ENCODE data around the gene DHDDS.
"Not testable (repeated sequence)": the region's sequence is repeated elsewhere in the genome, so short reads cannot be mapped to it uniquely, and the experiment has no call there.

DHDDS gene

GRCh38 chr1:26431979-26432695 lies at the start of gene DHDDS:
Gene DHDDS (plus strand): TSS chr1:26432321. CDS start chr1:26432946, 625 bp downstream.
- DNase-seq: peak; percentile 98

GRCh38 chr1:26384076-26384475 lies 48.0 kb upstream of the DHDDS start:
- peak; percentile 22 for DNase-seq

GRCh38 chr1:26385063-26385462 lies 47.1 kb upstream of the DHDDS start:
- DNase-seq: not testable (repeated sequence)

- no peak for DNase-seq
Observed at GRCh38 chr1:26387447-26387846, 44.7 kb upstream of the DHDDS start.

GRCh38 chr1:26388791-26389445 lies 43.2 kb upstream of the DHDDS start:
- no peak for DNase-seq

GRCh38 chr1:26389604-26390247 lies 42.4 kb upstream of the DHDDS start:
- no peak for DNase-seq

GRCh38 chr1:26391450-26391849 lies 40.7 kb upstream of the DHDDS start:
- DNase-seq: peak; percentile 69

- DNase-seq: no peak
Observed at GRCh38 chr1:26395754-26396153, 36.4 kb upstream of the DHDDS start.

GRCh38 chr1:26399034-26399433 lies 33.1 kb upstream of the DHDDS start:
- DNase-seq: no peak

GRCh38 chr1:26401891-26402290 lies 30.2 kb upstream of the DHDDS start:
- no peak for DNase-seq

GRCh38 chr1:26403656-26404055 lies 28.5 kb upstream of the DHDDS start:
- DNase-seq: no peak

- no peak for DNase-seq
Observed at GRCh38 chr1:26404641-26405040, 27.5 kb upstream of the DHDDS start.

- no peak for DNase-seq
Observed at GRCh38 chr1:26405281-26405915, 26.7 kb upstream of the DHDDS start.

- DNase-seq: peak; percentile 82
Observed at GRCh38 chr1:26408604-26409003, 23.5 kb upstream of the DHDDS start.

- DNase-seq: no peak
Observed at GRCh38 chr1:26409191-26409807, 22.8 kb upstream of the DHDDS start.

GRCh38 chr1:26410706-26411623 lies 21.2 kb upstream of the DHDDS start, which contains the start of gene LIN28A:
Gene LIN28A (plus strand): TSS chr1:26410817. CDS start chr1:26410892, 75 bp downstream.
- no peak for DNase-seq

GRCh38 chr1:26411624-26412074 lies 20.5 kb upstream of the DHDDS start:
- no peak for DNase-seq

- DNase-seq: no peak
Observed at GRCh38 chr1:26412180-26412840, 19.8 kb upstream of the DHDDS start.

- DNase-seq: no peak
Observed at GRCh38 chr1:26413031-26413430, 19.1 kb upstream of the DHDDS start.

GRCh38 chr1:26417111-26417759 lies 14.9 kb upstream of the DHDDS start:
- DNase-seq: peak; percentile 85

Measured in CD4-positive, alpha-beta T cell treated with Interleukin-12 subunit alpha and Interleukin-12 subunit beta, for 1 hour (primary cell).